Vagina (tissue), 2 donors: ENCODE results near the gene REM1. TPM values are rescaled to one million over a fixed set of nuclear protein-coding genes. Genes with fewer than 3 reads are reported as not detected.

Source experiments
- DNase-seq, 2 donors: peaks; one replicate each; pipeline ENCODE4 v3.0.0-alpha.2; 2017; ENCODE audit errors: extremely low spot score in 2 of 2
- H3K27ac ChIP-seq: fragments of 200-600 bp; sonication (generic); one replicate; pipeline ENCODE4 v1.5.1; 2019
- H3K27me3 ChIP-seq: fragments of 200-600 bp; sonication (generic); one replicate; pipeline ENCODE4 v1.5.1; 2019
- H3K36me3 ChIP-seq, 2 donors: fragments of 200-600 bp; sonication (generic); one replicate each; pipeline ENCODE4 v1.5.1; 2017 to 2019
- H3K4me1 ChIP-seq: fragments of 200-600 bp; sonication (generic); one replicate; pipeline ENCODE4 v1.5.1; 2019
- H3K4me3 ChIP-seq, 2 donors: fragments of 200-600 bp; sonication (generic); 1 replicate in 1 of 2; 2 replicates in 1 of 2; pipeline ENCODE4 v1.5.1; 2016 to 2019
- H3K9me3 ChIP-seq: fragments of 200-600 bp; sonication (generic); one replicate; pipeline ENCODE4 v1.5.1; 2019
- CTCF ChIP-seq, 3 experiments: fragments of 450-650 bp in 2 of 3; fragments of 200-600 bp in 1 of 3; sonication (generic) in 1 of 3; IDR thresholded peaks; one replicate each; pipeline ENCODE4 v1.5.1; 2017 to 2019; ENCODE audit warnings: antibody characterized with exemption in 3 of 3, mild to moderate bottlenecking in 2 of 3, moderate library complexity in 2 of 3
- POLR2A ChIP-seq, 2 donors: fragments of 450-650 bp; IDR thresholded peaks; one replicate each; pipeline ENCODE4 v1.6.1; 2017; ENCODE audit warnings: antibody characterized with exemption in 2 of 2, mild to moderate bottlenecking in 2 of 2, moderate library complexity in 2 of 2
- POLR2AphosphoS5 ChIP-seq, 2 donors: sonication (generic); formaldehyde crosslinking; IDR thresholded peaks; one replicate each; pipeline ENCODE4 v1.9.0; 2017; ENCODE audit warnings: antibody characterized with exemption in 2 of 2, mild to moderate bottlenecking in 2 of 2, low read depth in 1 of 2; ENCODE audit not compliant: insufficient read depth in 1 of 2
- intact Hi-C: fragments of 100-400 bp; cut with DNase I; formaldehyde crosslinking; loops from one replicate; pipeline ENCODE4 v1.15.1; 2023
- total RNA-seq: library from RNA; depleted of rRNA; stranded (reverse); fragments of >200 nt; gene quantifications from one replicate; pipeline ENCODE4 v1.2.3, GENCODE V29; 2016

The REM1 gene
- total RNA-seq, 1 donor from 2014 or later: 4.4 TPM

GRCh38 chr20:31440012-31440659 is 35.0 kb upstream of the REM1 start, which contains the start of gene DEFB123:
Gene DEFB123 (plus strand): TSS chr20:31440632. CDS start chr20:31440699, 67 bp downstream.
- intact Hi-C loops: no loop called here
- Histone ChIP-seq H3K27ac (no peak within 1 kb of the TSS), H3K27me3 (no peaks in the 10 kb centered on the region), H3K36me3 (no peaks in the 10 kb centered on the region), H3K4me1 (no peaks in the 10 kb centered on the region), H3K4me3 (no peak within 1 kb of the TSS), H3K9me3 (no peaks in the 10 kb centered on the region)
- TF ChIP-seq CTCF (IDR thresholded peaks at IDR 0.05) (no peak), POLR2A (IDR thresholded peaks at IDR 0.05) (no peak)
- no peak for DNase-seq

GRCh38 chr20:31446084-31446819 is 28.8 kb upstream of the REM1 start:
- no peak overlapping the region for H3K4me3 ChIP-seq
- DNase-seq: no peak
- no peaks in the 10 kb centered on the region for H3K27me3 ChIP-seq
- H3K36me3 ChIP-seq: no peaks in the 10 kb centered on the region
- no peaks in the 10 kb centered on the region for H3K4me1 ChIP-seq
- TF ChIP-seq CTCF (IDR thresholded peaks at IDR 0.05) (no peak), POLR2A (IDR thresholded peaks at IDR 0.05) (no peak), POLR2AphosphoS5 (IDR thresholded peaks at IDR 0.05; ENCODE audit: insufficient read depth in 1 of 2, low read depth in 1 of 2) (no peak)
- no peak overlapping the region for H3K27ac ChIP-seq
- H3K9me3 ChIP-seq: no peaks in the 10 kb centered on the region
- intact Hi-C loops: no loop called here

- Histone ChIP-seq H3K27me3 (no peaks in the 10 kb centered on the region), H3K27ac (no peak overlapping the region), H3K4me3 (no peak overlapping the region), H3K4me1 (no peaks in the 10 kb centered on the region), H3K36me3 (no peaks in the 10 kb centered on the region), H3K9me3 (no peaks in the 10 kb centered on the region)
- TF ChIP-seq CTCF (IDR thresholded peaks at IDR 0.05) (no peak), POLR2A (IDR thresholded peaks at IDR 0.05) (no peak), POLR2AphosphoS5 (IDR thresholded peaks at IDR 0.05; ENCODE audit: insufficient read depth in 1 of 2, low read depth in 1 of 2) (no peak)
- DNase-seq: no peak
- intact Hi-C loops: no loop called here
Measured at GRCh38 chr20:31449511-31450414, 25.3 kb upstream of the REM1 start.

GRCh38 chr20:31452575-31452974 is 22.5 kb upstream of the REM1 start:
- intact Hi-C loops: no loop called here
- no peaks in the 10 kb centered on the region for H3K9me3 ChIP-seq
- TF ChIP-seq POLR2A (IDR thresholded peaks at IDR 0.05) (no peak), CTCF (IDR thresholded peaks at IDR 0.05) (no peak), POLR2AphosphoS5 (IDR thresholded peaks at IDR 0.05; ENCODE audit: insufficient read depth in 1 of 2, low read depth in 1 of 2) (no peak)
- no peaks in the 10 kb centered on the region for H3K4me1 ChIP-seq
- H3K27ac ChIP-seq: no peak overlapping the region
- no peak overlapping the region for H3K4me3 ChIP-seq
- H3K36me3 ChIP-seq: no peaks in the 10 kb centered on the region
- H3K27me3 ChIP-seq: no peaks in the 10 kb centered on the region
- no peak for DNase-seq
